WI38 (cell line): ENCODE data around the gene SIT1.

Experiments used
- H3K4me3 ChIP-seq: 2 replicates; pipeline ENCODE4 v1.5.1; 2011; ENCODE audit warnings: low read depth, mild to moderate bottlenecking, control low read depth, low read length
- CTCF ChIP-seq: IDR thresholded peaks from 2 replicates; pipeline ENCODE4 v1.5.1; 2012; ENCODE audit warnings: low read depth, mild to moderate bottlenecking, control low read depth, low read length

Gene SIT1

GRCh38 chr9:35682051-35682450 lies 31.3 kb upstream of the SIT1 start:
- TF ChIP-seq CTCF, result no peak
- no peak overlapping the region for H3K4me3 ChIP-seq

GRCh38 chr9:35681341-35682002 lies 30.7 kb upstream of the SIT1 start:
- TF ChIP-seq CTCF, result no peak
- H3K4me3 ChIP-seq, result no peak overlapping the region

GRCh38 chr9:35680331-35681105 lies 29.8 kb upstream of the SIT1 start:
- no peak for TF ChIP-seq CTCF

GRCh38 chr9:35679766-35680330 lies 29.1 kb upstream of the SIT1 start:
- no peak overlapping the region for H3K4me3 ChIP-seq
- no peak for TF ChIP-seq CTCF

More at GRCh38 chr9:35680331-35681105, 29.8 kb upstream of the SIT1 start:
- H3K4me3 ChIP-seq, result no peak overlapping the region

GRCh38 chr9:35679091-35679490 lies 28.4 kb upstream of the SIT1 start:
- no peak overlapping the region for H3K4me3 ChIP-seq
- TF ChIP-seq CTCF, result no peak

- no peak for TF ChIP-seq CTCF
- no peak overlapping the region for H3K4me3 ChIP-seq
Measured at GRCh38 chr9:35675732-35676392, 25.1 kb upstream of the SIT1 start.

- H3K4me3 ChIP-seq, result no peak overlapping the region
Measured at GRCh38 chr9:35675204-35675603, 24.5 kb upstream of the SIT1 start.

More at GRCh38 chr9:35675204-35675603, 24.5 kb upstream of the SIT1 start:
- no peak for TF ChIP-seq CTCF
